ENCODE data around the gene MNAT1.
"Not testable (repeated sequence)": the region's sequence is repeated elsewhere in the genome, so short reads cannot be mapped to it uniquely, and the experiment has no call there.

MNAT1 gene

GRCh38 chr14:60805841-60806430 lies 71.4 kb downstream of the MNAT1 start:
- Histone ChIP-seq H3K9ac (ENCODE audit: low read depth, low read length) (no peak overlapping the region), H3K9me3 (ENCODE audit: control insufficient read depth, insufficient read depth, low read length) (no peaks in the 10 kb centered on the region), H3K4me1 (ENCODE audit: insufficient read depth, low read length) (no peaks in the 10 kb centered on the region), H3K36me3 (ENCODE audit: insufficient read depth, low read length) (no peaks in the 10 kb centered on the region)

- Histone ChIP-seq H3K4me1 (ENCODE audit: insufficient read depth, low read length) (no peaks in the 10 kb centered on the region), H3K36me3 (ENCODE audit: insufficient read depth, low read length) (peaks cover 5% of the 10 kb centered on the region; the same call in 1 of the 2 replicates), H3K9me3 (ENCODE audit: control insufficient read depth, insufficient read depth, low read length) (no peaks in the 10 kb centered on the region), H3K9ac (ENCODE audit: low read depth, low read length) (no peak overlapping the region)
Measured at GRCh38 chr14:60807247-60807646, 72.7 kb downstream of the MNAT1 start.

GRCh38 chr14:60807971-60808370 lies 73.4 kb downstream of the MNAT1 start:
- peaks cover 7% of the 10 kb centered on the region; the same call in 1 of the 2 replicates for H3K36me3 ChIP-seq (ENCODE audit: insufficient read depth, low read length)
- no peaks in the 10 kb centered on the region for H3K4me1 ChIP-seq (ENCODE audit: insufficient read depth, low read length)
- H3K9me3 ChIP-seq (ENCODE audit: control insufficient read depth, insufficient read depth, low read length) = no peaks in the 10 kb centered on the region
- H3K9ac ChIP-seq (ENCODE audit: low read depth, low read length) = no peak overlapping the region

- no peak overlapping the region for H3K9ac ChIP-seq (ENCODE audit: low read depth, low read length)
- no peaks in the 10 kb centered on the region for H3K4me1 ChIP-seq (ENCODE audit: insufficient read depth, low read length)
- no peaks in the 10 kb centered on the region for H3K9me3 ChIP-seq (ENCODE audit: control insufficient read depth, insufficient read depth, low read length)
- peaks cover 13% of the 10 kb centered on the region for H3K36me3 ChIP-seq (ENCODE audit: insufficient read depth, low read length)
Measured at GRCh38 chr14:60812987-60813386, 78.4 kb downstream of the MNAT1 start.

- Histone ChIP-seq H3K36me3 (ENCODE audit: insufficient read depth, low read length) (peaks cover 13% of the 10 kb centered on the region), H3K9me3 (ENCODE audit: control insufficient read depth, insufficient read depth, low read length) (no peaks in the 10 kb centered on the region), H3K9ac (ENCODE audit: low read depth, low read length) (no peak overlapping the region), H3K4me1 (ENCODE audit: insufficient read depth, low read length) (no peaks in the 10 kb centered on the region)
Measured at GRCh38 chr14:60815371-60815770, 80.8 kb downstream of the MNAT1 start.

DNA sequence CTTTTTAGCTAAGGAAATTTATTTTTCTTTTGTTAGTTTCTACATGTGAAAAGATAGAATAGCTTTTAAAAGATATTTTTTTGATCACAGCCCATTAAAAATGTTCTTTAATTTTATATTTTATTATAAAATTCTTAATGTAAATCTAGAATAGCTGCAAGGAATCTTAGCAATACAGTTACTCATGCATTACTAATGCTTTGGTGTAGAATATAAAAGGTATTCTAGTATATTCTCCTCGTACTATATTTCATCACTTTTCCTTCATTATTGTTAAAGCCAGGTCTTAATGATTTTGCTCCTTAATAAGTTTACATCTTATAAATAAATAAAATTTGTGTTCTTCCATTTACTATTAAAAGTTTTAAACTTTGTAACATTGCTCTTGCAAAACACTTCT lies 82.6 kb downstream of the MNAT1 start:
- Histone ChIP-seq H3K36me3 (ENCODE audit: insufficient read depth, low read length) (peaks cover 9% of the 10 kb centered on the region), H3K9ac (ENCODE audit: low read depth, low read length) (no peak overlapping the region), H3K9me3 (ENCODE audit: control insufficient read depth, insufficient read depth, low read length) (no peaks in the 10 kb centered on the region), H3K4me1 (ENCODE audit: insufficient read depth, low read length) (no peaks in the 10 kb centered on the region)

DNA sequence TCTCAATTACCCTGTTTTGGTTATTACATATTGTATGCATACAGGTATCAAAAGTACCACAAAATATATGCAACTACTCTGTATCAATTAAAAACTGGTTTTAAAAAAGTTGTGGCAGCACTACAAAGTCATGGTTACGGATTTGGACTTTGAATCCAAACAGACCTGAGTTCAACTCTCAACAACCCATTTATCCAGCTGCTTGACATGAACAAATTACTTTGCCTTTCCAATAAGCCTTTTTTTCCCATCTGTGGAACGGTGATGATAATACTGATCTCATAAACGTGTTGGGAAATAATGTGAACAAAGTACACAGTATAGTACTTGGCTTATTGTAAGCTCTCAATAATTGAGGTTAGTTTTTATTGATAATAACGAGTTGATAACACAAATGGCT lies 85.0 kb downstream of the MNAT1 start:
- no peaks in the 10 kb centered on the region for H3K4me1 ChIP-seq (ENCODE audit: insufficient read depth, low read length)

GRCh38 chr14:60838601-60839000 lies 104.0 kb downstream of the MNAT1 start:
- no peaks in the 10 kb centered on the region for H3K9me3 ChIP-seq (ENCODE audit: control insufficient read depth, insufficient read depth, low read length)
- peaks cover 2% of the 10 kb centered on the region; the same call in 1 of the 2 replicates for H3K36me3 ChIP-seq (ENCODE audit: insufficient read depth, low read length)
- no peaks in the 10 kb centered on the region for H3K4me1 ChIP-seq (ENCODE audit: insufficient read depth, low read length)
- no peak overlapping the region for H3K9ac ChIP-seq (ENCODE audit: low read depth, low read length)

More for the DNA sequence above, 85.0 kb downstream of the MNAT1 start:
- H3K9me3 ChIP-seq (ENCODE audit: control insufficient read depth, insufficient read depth, low read length) = no peaks in the 10 kb centered on the region
- H3K36me3 ChIP-seq (ENCODE audit: insufficient read depth, low read length) = no peaks in the 10 kb centered on the region
- no peak overlapping the region for H3K9ac ChIP-seq (ENCODE audit: low read depth, low read length)

DNA sequence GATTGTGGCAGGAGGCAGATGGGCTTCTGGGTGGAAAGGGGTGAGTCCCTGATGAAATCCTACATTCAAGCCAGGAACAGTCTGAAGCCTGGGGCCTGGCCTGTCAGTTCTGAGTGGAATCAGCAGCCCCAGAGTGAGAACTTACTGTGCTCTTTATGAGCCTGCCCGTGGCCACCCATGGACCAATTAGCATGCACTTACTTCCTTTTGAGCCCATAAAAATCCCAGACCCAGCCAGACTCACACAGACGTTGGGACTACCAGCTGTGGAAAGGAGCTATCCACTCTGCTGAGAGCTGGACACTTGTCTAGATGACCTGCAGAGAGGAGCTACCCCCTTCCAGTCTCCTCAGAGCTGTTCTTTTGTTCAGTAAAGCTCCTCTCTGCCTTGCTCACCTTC lies 104.5 kb downstream of the MNAT1 start:
- no peaks in the 10 kb centered on the region for H3K4me1 ChIP-seq (ENCODE audit: insufficient read depth, low read length)
- H3K9ac ChIP-seq (ENCODE audit: low read depth, low read length) = no peak overlapping the region
- H3K36me3 ChIP-seq (ENCODE audit: insufficient read depth, low read length) = peaks cover 2% of the 10 kb centered on the region; the same call in 1 of the 2 replicates
- no peaks in the 10 kb centered on the region for H3K9me3 ChIP-seq (ENCODE audit: control insufficient read depth, insufficient read depth, low read length)

DNA sequence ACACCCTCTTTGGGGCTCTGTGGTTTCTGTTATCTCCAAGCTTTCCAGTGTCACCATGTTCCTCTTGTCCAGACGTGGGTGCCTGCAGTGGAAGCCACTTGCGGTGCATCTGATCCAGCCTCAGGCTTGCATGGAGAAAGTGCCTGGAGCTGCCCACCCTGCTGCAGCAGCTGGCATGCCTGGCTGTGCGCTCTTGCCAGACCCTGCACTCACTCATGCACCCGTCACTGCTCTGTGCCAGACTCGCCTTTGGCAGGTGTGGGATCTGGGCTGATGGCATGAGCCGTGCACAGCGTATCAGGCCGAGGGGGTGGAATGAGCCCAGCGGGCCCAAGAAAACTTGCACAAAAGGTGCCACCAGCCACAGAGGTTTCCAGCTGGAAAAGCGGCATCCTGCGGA lies 105.1 kb downstream of the MNAT1 start:
- Histone ChIP-seq H3K9me3 (ENCODE audit: control insufficient read depth, insufficient read depth, low read length) (no peaks in the 10 kb centered on the region), H3K4me1 (ENCODE audit: insufficient read depth, low read length) (no peaks in the 10 kb centered on the region), H3K9ac (ENCODE audit: low read depth, low read length) (no peak overlapping the region), H3K36me3 (ENCODE audit: insufficient read depth, low read length) (peaks cover 2% of the 10 kb centered on the region; the same call in 1 of the 2 replicates)

GRCh38 chr14:60840313-60840712 lies 105.8 kb downstream of the MNAT1 start:
- Histone ChIP-seq H3K9me3 (ENCODE audit: control insufficient read depth, insufficient read depth, low read length) (no peaks in the 10 kb centered on the region), H3K36me3 (ENCODE audit: insufficient read depth, low read length) (peaks cover 2% of the 10 kb centered on the region; the same call in 1 of the 2 replicates), H3K4me1 (ENCODE audit: insufficient read depth, low read length) (no peaks in the 10 kb centered on the region), H3K9ac (ENCODE audit: low read depth, low read length) (no peak overlapping the region)

DNA sequence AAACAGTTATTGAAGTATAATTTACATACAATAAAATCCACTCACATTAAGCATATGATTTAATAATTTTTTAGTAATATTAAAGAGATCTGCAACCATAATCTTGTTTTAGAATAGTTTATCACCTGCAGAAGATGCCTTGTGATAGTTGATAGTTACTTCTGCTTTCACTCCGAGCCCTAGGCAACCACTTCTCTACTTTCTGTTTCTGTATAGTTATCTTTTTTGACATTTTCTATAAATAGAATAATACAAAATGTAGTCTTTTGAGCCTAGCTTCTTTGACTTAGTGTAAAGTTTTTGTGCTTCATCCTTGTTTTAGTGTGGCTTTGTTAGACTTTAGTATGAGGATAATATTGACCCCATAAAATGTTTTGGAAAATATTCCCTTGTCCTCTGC lies 111.0 kb downstream of the MNAT1 start:
- Histone ChIP-seq H3K36me3 (ENCODE audit: insufficient read depth, low read length) (no peaks in the 10 kb centered on the region), H3K9me3 (ENCODE audit: control insufficient read depth, insufficient read depth, low read length) (peaks cover 3% of the 10 kb centered on the region; the same call in 1 of the 2 replicates), H3K9ac (ENCODE audit: low read depth, low read length) (no peak overlapping the region), H3K4me1 (ENCODE audit: insufficient read depth, low read length) (no peaks in the 10 kb centered on the region)

DNA sequence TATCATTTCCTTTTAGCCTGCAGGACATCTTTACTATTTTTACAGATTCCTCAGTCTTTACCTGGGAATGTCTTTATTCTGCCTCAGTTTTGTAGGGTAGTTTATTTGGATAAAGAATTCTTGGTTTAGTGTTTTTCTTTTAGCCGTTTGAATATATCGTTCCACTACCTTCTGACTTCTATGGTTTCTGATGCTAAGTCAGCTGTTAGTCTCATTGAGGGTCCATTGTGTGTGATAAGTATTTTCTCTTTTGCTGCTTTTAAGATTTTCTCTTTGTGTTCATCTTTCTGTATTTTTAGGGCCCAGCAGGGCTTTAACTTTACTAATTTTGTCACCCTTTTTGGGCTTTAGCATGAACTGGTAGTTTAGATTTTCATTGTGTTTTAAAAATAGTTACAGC lies 113.5 kb downstream of the MNAT1 start:
- H3K4me1 ChIP-seq (ENCODE audit: insufficient read depth, low read length) = no peaks in the 10 kb centered on the region
- no peak overlapping the region for H3K9ac ChIP-seq (ENCODE audit: low read depth, low read length)
- H3K9me3 ChIP-seq (ENCODE audit: control insufficient read depth, insufficient read depth, low read length) = peaks cover 3% of the 10 kb centered on the region; the same call in 1 of the 2 replicates
- no peaks in the 10 kb centered on the region for H3K36me3 ChIP-seq (ENCODE audit: insufficient read depth, low read length)

DNA sequence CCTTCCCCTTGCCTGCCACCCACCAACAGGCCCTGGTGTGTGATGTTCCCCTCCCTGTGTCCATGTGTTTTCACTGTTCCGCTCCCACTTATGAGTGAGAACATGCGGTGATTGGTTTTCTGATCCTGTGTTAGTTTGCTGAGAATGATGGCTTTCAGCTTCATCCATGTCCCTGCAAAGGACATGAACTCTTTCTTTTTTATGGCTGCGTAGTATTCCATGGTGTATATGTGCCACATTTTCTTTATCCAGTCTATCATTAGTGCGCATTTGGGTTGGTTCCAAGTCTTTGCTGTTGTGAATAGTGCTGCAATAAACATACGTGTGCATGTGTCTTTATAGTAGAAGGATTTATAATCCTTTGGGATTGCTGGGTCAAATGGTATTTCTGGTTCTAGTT lies 117.1 kb downstream of the MNAT1 start:
- H3K36me3 ChIP-seq (ENCODE audit: insufficient read depth, low read length); H3K9me3 ChIP-seq (ENCODE audit: control insufficient read depth, insufficient read depth, low read length); H3K9ac ChIP-seq (ENCODE audit: low read depth, low read length); H3K4me1 ChIP-seq (ENCODE audit: insufficient read depth, low read length): not testable (repeated sequence)

GRCh38 chr14:60856111-60856510 lies 121.5 kb downstream of the MNAT1 start:
- Histone ChIP-seq H3K9me3 (ENCODE audit: control insufficient read depth, insufficient read depth, low read length) (no peaks in the 10 kb centered on the region), H3K9ac (ENCODE audit: low read depth, low read length) (no peak overlapping the region), H3K36me3 (ENCODE audit: insufficient read depth, low read length) (no peaks in the 10 kb centered on the region), H3K4me1 (ENCODE audit: insufficient read depth, low read length) (no peaks in the 10 kb centered on the region)
